ENCODE results near the gene TMEM106C. TPM values are rescaled to one million over a fixed set of nuclear protein-coding genes. Genes with fewer than 3 reads are reported as not detected.

TMEM106C gene
- total RNA-seq, 2 donors from 2014 or later = 54.6 to 91.1 TPM

DNA sequence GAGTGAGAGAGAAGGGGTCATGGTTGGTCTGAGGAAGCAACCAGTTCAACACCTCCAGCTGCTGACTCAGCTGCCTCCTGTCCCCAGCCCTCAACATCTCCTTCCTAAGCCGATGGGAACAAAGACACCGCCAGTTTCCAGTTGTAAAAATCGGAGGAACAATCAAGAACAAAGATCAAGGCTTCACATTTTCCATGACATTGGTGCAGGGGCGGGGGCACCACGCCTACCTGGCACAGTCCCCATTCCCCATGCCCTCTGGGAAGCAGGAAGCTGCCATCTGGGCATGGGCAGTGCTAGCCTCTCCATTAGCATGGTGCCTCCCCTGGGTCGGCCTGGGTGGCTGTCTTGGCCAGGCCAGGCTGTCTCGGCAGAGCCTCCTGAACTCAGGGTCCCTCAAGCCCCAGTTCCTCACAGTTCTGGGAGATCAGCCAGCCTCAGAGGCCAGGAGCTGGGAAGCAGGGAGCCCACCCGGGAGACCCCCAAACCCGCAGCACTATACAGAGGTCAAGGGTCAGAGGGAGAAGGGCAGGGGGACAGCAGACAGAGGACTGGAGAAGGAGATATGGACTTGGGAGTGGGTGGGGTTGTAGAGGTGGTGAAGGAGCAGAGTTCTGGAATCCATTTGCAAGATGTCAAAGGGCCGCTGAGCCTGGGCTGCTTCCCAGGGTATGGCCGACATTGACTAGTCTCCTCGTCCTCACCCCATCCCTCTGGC lies 19.6 kb upstream of the TMEM106C start:
- TF ChIP-seq, protein P1, sequence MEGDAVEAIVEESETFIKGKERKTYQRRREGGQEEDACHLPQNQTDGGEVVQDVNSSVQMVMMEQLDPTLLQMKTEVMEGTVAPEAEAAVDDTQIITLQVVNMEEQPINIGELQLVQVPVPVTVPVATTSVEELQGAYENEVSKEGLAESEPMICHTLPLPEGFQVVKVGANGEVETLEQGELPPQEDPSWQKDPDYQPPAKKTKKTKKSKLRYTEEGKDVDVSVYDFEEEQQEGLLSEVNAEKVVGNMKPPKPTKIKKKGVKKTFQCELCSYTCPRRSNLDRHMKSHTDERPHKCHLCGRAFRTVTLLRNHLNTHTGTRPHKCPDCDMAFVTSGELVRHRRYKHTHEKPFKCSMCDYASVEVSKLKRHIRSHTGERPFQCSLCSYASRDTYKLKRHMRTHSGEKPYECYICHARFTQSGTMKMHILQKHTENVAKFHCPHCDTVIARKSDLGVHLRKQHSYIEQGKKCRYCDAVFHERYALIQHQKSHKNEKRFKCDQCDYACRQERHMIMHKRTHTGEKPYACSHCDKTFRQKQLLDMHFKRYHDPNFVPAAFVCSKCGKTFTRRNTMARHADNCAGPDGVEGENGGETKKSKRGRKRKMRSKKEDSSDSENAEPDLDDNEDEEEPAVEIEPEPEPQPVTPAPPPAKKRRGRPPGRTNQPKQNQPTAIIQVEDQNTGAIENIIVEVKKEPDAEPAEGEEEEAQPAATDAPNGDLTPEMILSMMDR (IDR thresholded peaks at IDR 0.05) = no peak
- TF ChIP-seq POLR2AphosphoS5 (IDR thresholded peaks at IDR 0.05) = no peak
- no peak for TF ChIP-seq POLR2A (IDR thresholded peaks at IDR 0.05)
- no peak for DNase-seq (ENCODE audit: low spot score)
- H3K4me1 ChIP-seq (replicated peaks) = no peaks in the 10 kb centered on the region
- no peaks in the 10 kb centered on the region for H3K27me3 ChIP-seq (replicated peaks; ENCODE audit: insufficient read depth)
- WGBS = 75% methylated on average over 12 of the region's 12 CpGs
- H3K36me3 ChIP-seq = no peaks in the 10 kb centered on the region
- H3K9me3 ChIP-seq = no peaks in the 10 kb centered on the region
- intact Hi-C loops (cut with DNase I) = no loop called here
- H3K27ac ChIP-seq = no peak overlapping the region
- H3K4me3 ChIP-seq = no peak overlapping the region

DNA sequence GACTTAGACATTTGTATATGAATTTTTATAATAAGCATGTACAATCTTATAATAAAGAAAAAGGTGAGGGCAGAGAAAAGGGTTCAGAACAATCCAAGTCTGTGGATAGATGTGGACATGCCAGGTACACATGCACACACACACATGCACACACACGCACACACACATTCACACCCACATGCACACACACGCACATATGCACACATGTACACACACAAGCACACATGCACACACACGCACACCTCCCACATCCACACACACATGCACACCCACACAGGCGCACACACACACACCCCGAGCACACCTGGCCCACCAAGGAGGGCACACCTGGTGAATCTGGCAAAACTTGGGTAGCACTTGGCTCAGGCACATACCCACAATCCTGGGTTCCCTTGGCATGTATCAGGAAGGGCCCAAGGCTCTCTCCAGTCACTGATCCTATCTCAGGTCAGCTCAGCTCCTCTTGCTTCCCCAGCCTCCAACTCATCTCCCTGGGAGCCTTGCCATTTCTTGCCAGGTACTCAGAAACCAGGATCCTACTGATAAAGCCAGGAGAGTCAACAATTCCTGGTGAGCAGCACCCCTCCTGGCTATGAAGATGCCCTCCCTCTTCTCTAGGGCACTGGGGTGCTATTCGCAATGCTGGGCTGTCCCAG lies 18.6 kb upstream of the TMEM106C start:
- Histone ChIP-seq H3K27me3 (replicated peaks; ENCODE audit: insufficient read depth) (no peaks in the 10 kb centered on the region), H3K4me3 (no peak overlapping the region), H3K4me1 (replicated peaks) (no peaks in the 10 kb centered on the region), H3K9me3 (no peaks in the 10 kb centered on the region), H3K27ac (no peak overlapping the region), H3K36me3 (no peaks in the 10 kb centered on the region)
- intact Hi-C loops (cut with DNase I) = no loop called here
- TF ChIP-seq, protein P1 (IDR thresholded peaks at IDR 0.05) = no peak
- TF ChIP-seq POLR2AphosphoS5 (IDR thresholded peaks at IDR 0.05) = no peak
- no peak for TF ChIP-seq POLR2A (IDR thresholded peaks at IDR 0.05)
- DNase-seq (ENCODE audit: low spot score) = no peak
- WGBS = 87% methylated on average over 6 of the region's 6 CpGs

DNA sequence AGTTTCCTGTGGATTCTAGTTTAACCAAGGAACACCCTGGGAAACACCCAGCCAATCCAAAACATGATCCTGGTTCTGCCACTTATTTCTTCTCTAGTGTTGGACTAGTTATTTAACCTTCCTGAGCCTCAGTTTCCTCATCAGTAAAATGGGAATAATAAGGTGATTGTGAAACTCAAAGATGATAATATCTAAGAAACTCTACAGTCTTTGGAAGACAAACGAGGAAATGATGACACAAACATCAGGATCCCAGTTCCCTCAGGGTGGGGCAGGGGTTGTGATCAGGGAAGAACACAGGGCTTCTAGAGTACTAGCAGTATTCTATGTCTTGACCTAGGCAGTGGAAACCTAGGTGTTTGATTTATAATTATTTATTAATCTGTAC lies 18.1 kb upstream of the TMEM106C start:
- intact Hi-C loops (cut with DNase I) = no loop called here
- Histone ChIP-seq H3K4me1 (replicated peaks) (no peaks in the 10 kb centered on the region), H3K4me3 (no peak overlapping the region), H3K36me3 (no peaks in the 10 kb centered on the region), H3K27ac (no peak overlapping the region), H3K9me3 (no peaks in the 10 kb centered on the region), H3K27me3 (replicated peaks; ENCODE audit: insufficient read depth) (no peaks in the 10 kb centered on the region)
- DNase-seq (ENCODE audit: low spot score) = no peak
- WGBS = 35% methylated on average over 1 of the region's 1 CpG
- no peak for TF ChIP-seq POLR2A (IDR thresholded peaks at IDR 0.05)
- TF ChIP-seq, protein P1 (IDR thresholded peaks at IDR 0.05) = no peak
- TF ChIP-seq POLR2AphosphoS5 (IDR thresholded peaks at IDR 0.05) = no peak

DNA sequence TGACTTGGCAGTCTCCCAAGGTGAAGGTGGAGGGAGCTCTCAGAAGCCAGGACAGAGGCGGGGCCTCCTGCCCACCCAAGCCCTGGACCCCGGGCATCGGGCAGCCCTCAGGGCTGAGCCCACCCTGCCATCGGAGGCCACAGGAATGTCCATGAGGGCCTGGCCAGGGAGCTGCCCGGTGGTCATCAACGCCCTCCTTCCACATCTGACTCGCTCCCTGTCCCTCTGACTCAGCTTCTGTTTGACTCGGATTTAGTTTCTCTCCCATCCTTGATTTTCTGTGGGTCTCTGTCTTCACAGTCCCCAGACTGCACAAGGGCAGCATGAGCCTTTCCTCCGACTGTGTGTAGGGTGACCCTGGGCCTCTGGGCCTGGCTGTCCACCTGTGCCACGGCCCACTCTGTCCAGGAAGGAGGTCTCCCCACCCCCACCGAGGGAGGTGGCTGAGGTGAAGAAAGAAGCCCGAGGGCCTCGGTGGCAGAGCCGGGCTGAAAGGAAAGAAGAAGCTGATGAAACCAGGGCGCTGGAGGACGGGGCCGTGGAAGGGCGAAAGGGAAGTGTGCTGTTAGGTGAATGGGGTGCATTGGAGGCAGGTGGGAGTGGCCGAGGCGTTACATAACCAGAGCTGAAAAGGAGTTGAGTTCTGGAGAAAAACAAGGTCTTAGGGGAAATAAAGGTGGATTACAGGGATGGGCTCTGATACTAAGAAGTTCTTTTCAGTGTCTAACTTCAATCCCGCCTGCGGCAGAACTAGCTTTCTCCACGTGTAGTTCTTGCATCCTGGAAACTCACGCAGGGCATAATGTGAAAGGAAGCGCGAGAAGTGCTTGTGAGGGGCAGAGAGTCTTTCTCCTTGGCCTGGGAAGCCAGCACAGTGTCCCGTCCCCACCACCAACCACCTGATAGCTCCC lies 16.7 kb upstream of the TMEM106C start:
- Histone ChIP-seq H3K9me3 (no peaks in the 10 kb centered on the region), H3K4me1 (replicated peaks) (no peaks in the 10 kb centered on the region), H3K27ac (no peak overlapping the region), H3K27me3 (replicated peaks; ENCODE audit: insufficient read depth) (no peaks in the 10 kb centered on the region), H3K4me3 (no peak overlapping the region), H3K36me3 (no peaks in the 10 kb centered on the region)
- 79% methylated on average over 25 of the region's 27 CpGs for WGBS
- TF ChIP-seq POLR2A (IDR thresholded peaks at IDR 0.05) = no peak
- no peak for TF ChIP-seq POLR2AphosphoS5 (IDR thresholded peaks at IDR 0.05)
- TF ChIP-seq, protein P1 (IDR thresholded peaks at IDR 0.05) = no peak
- DNase-seq (ENCODE audit: low spot score) = no peak
- intact Hi-C loops (cut with DNase I) = no loop called here
